AG08395 (cell line): Measurements from ENCODE around the gene ATXN2L.
A peak's percentile ranks its signal among the peaks of the same experiment; 100 is the strongest.
"Not testable (repeated sequence)": the region's sequence is repeated elsewhere in the genome, so short reads cannot be mapped to it uniquely, and the experiment has no call there.

Source experiments
- DNase-seq: peaks from one replicate; pipeline ENCODE4 v3.0.0; 2012; ENCODE audit warnings: mixed read lengths, low spot score

Gene ATXN2L

GRCh38 chr16:28837672-28838557, 15.1 kb downstream of the ATXN2L start:
- no peak for DNase-seq

- no peak for DNase-seq
Measured at GRCh38 chr16:28838558-28838918, 15.7 kb downstream of the ATXN2L start.

- no peak for DNase-seq
Measured at GRCh38 chr16:28839004-28839639, 16.3 kb downstream of the ATXN2L start.

GRCh38 chr16:28839899-28840298, 17.1 kb downstream of the ATXN2L start:
- no peak for DNase-seq

- no peak for DNase-seq
Measured at GRCh38 chr16:28842696-28843095, 19.9 kb downstream of the ATXN2L start.

GRCh38 chr16:28843766-28844165, 21.0 kb downstream of the ATXN2L start:
- no peak for DNase-seq

- DNase-seq, result no peak
Measured at GRCh38 chr16:28844226-28844885, 21.6 kb downstream of the ATXN2L start.

- peak; percentile 17 for DNase-seq
Measured at GRCh38 chr16:28845293-28845692, 22.5 kb downstream of the ATXN2L start.

- DNase-seq, result no peak
Measured at GRCh38 chr16:28845761-28846079, 22.9 kb downstream of the ATXN2L start.

- peak; percentile 98 for DNase-seq
Measured at GRCh38 chr16:28846080-28846932, 23.5 kb downstream of the ATXN2L start, which contains the start of gene TUFM. TSS of gene TUFM (minus strand) at chr16:28846348. CDS start at chr16:28846269, 79 bp downstream.

GRCh38 chr16:28846933-28847273, 24.1 kb downstream of the ATXN2L start:
- peak; percentile 14 for DNase-seq

GRCh38 chr16:28858421-28858820, 35.6 kb downstream of the ATXN2L start:
- no peak for DNase-seq

- DNase-seq, result no peak
Measured at GRCh38 chr16:28859326-28859725, 36.5 kb downstream of the ATXN2L start.

- peak; percentile 49 for DNase-seq
Measured at GRCh38 chr16:28863929-28864793, 41.4 kb downstream of the ATXN2L start.

GRCh38 chr16:28865001-28865688, 42.3 kb downstream of the ATXN2L start:
- DNase-seq, result no peak

GRCh38 chr16:28865722-28866453, 43.1 kb downstream of the ATXN2L start:
- DNase-seq, result no peak

GRCh38 chr16:28866454-28866804, 43.6 kb downstream of the ATXN2L start:
- DNase-seq, result no peak

GRCh38 chr16:28867241-28867640, 44.4 kb downstream of the ATXN2L start:
- no peak for DNase-seq

GRCh38 chr16:28867646-28868045, 44.8 kb downstream of the ATXN2L start:
- DNase-seq, result not testable (repeated sequence)

GRCh38 chr16:28869201-28869600, 46.4 kb downstream of the ATXN2L start:
- no peak for DNase-seq
